HG03342 (cell line): Measurements from ENCODE around the gene FRRS1.
A peak's percentile ranks its signal among the peaks of the same experiment; 100 is the strongest.

Experiments used
- ATAC-seq: cut with Tn5 transposase; IDR thresholded peaks from one replicate; pipeline ENCODE4 v1.9.1; 2021; ENCODE audit warnings: mild to moderate bottlenecking, moderate library complexity; ENCODE audit not compliant: unreplicated experiment

FRRS1 gene

DNA sequence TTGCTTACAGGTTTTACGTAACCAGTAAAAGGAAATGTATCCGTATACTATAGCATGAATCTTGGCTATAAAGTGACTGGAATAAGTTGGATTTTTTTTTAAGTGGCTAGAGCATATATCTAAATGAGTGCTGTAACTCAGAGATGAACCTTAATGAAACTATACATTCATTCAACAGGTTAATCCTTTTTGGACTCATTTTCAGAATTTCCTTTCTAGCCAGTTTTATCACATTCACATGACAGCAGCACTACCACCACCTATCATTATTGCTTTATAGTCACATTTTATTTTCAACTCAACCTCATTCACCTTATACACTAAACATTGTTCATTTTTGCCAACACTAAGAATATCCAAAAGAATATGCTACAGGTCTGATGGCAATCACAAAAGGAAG, 30.6 kb downstream of the FRRS1 start:
- ATAC-seq, result no peak

DNA sequence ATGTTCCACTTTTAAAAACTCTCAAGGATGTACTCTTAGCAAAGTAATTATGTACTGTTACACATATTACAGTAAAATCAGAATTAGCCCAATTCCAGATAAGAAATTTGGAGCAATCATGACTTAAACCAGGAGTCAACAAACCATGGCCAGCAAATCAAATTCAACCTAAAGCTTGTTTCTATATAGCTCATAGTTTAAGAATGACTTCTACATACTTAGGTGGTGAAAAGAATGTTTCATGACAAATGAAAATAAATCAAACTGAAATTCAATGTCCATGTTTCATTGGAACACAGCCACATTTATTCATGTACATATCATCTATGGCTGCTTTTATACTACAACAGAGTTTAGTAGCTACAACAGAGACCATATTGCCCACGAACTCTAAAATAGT, 35.1 kb downstream of the FRRS1 start:
- ATAC-seq, result no peak

DNA sequence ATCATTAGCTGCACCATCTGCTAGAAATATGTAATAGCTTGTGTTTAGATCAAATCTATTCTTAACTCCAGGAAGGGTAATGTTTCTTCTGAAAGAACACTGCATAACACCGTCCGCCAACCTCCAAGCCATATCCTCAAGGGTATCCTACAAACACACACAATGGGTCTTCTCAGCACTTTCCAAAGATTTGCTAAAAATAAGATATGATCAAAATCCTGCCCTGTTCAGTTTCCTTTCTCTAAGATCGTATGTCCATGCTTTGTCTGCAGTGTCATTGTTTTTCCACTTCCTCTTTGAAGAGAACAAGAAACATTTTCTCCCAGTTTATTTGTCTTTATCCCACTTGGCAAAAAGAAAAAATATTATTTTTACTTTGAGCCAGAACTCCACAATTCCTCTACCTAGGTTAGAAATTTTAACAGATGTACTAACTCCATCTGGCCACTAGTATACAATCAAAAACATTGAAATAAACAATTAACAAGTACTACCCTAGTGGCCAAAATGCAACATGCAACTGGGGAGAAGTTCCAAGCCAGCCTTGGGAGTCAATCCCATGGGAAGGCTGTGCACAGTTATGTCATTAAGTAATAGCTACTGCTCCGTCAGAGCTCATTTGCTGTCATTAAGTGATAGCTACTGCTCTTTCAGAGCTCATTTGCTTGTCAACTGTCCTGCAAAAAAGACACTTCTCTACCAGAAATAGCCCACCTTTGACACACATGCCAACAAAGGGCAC, 37.8 kb downstream of the FRRS1 start:
- peak; percentile 83 for ATAC-seq

DNA sequence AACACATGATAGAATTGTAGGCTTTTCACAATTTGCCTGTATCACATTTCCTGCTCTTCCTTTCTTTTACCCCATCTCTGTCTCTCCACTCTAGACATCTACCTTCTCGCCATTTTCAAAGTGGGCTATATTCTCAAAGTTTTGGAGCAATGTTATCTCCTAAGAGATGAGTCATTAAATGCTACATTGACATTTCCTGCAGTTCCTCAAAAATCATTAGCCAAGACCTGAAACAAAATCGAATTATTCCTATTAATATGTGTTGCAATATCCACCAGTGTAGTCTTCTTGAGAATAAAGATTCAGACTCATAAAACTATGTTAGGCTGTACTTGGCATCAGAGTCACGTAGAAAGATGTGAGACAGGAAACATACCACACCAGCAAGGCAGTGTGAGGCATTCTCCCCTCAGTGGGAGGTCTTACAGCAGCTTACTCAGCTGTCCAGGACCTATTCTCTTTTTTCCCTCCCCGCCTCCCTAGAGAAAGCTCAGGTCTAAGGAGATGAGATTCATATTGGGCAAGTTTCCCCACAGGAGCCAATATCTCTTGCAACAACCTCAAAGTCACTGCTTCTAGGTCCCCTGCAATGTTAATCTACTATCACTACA, 38.8 kb downstream of the FRRS1 start:
- no peak for ATAC-seq

DNA sequence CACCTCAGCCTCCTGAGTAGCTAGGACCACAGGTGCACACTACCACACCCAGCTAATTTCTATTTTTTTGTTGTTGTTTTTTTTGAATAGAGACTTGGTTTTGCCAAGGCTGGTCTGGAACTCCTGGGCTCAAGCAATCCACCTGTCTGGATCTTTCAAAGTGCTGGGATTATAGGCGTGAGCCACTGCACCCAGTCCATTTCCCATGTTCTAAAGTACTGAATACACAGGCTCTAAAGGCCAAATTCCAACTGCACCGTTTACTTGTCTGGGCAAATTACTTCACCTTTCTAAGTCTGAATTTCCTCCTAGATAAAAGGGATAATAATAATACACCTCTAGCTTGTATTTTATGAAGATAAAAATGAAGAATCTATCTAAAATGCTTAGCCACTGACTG, 39.6 kb downstream of the FRRS1 start:
- no peak for ATAC-seq

DNA sequence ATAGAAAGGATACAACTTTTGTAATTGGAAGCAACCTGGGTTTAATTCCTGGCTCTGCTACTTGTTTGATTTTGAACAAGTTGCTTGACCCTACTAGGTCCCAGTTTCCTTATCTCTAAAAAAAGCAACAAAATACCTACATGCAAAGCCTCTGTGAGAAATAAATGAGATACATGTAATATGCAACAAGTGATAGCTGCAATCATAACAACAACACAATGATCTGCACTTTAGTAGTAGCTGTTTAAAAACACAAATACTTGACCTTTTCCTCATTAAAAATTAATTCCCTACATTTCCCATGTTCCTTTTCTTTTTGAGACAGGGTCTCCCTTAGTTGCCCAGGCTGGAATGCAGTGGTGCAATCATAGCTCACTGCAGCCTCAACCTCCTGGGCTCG, 40.0 kb downstream of the FRRS1 start:
- ATAC-seq, result no peak

DNA sequence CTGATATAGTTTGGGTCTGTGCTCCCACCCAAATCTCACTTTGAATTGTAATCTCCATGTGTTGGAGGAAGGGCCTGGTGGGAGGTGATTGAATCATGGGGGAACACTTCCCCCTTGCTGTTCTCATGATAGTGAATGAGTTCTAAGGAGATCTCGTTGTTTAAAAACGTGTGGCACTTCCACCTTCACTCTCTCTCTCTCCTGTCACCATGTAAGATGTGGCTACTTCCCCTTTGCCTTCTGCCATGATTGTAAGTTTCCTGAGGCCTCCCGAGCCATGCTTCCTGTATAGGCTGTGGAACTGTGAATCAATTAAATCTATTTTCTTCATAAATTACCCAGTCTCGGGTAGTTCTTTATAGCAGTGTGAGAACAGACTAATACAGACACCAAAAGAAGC, 40.4 kb downstream of the FRRS1 start:
- ATAC-seq, result no peak

DNA sequence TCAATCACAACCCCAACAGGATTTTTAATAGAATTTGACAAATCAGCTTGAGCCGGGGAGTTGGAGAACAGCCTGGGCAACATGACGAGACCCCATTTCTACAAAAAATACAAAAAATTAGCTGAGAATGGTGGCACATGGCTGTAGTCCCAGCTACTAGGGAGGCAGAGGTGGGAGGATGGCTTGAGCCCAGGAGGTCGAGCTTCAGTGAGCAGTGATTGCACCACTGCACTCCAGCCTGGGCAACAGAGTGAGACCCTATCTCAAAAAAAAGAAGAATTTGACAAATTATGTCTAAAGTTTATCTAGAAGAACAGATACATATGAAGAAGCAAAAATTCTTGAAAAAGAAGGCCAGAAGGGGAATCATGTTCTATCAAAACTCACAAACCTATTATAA, 43.2 kb downstream of the FRRS1 start:
- no peak for ATAC-seq

DNA sequence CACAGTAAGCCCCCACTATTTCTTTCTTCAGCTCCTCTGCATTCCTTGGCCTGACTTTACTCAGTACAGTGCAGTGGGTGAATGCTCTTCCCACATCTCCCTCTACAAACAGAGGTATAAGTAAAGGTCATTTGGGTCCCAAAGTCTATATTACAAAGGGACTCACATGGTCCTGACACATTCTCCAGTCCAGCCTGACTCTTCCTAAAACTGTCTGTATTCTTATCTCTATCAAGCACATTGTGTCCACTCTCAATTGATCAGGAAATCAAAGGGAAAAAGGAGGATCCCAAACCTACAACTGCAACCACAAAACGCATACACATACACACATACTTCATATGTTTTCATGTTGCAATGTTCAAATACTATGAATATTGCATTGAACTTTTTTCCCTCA, 49.4 kb downstream of the FRRS1 start:
- no peak for ATAC-seq

DNA sequence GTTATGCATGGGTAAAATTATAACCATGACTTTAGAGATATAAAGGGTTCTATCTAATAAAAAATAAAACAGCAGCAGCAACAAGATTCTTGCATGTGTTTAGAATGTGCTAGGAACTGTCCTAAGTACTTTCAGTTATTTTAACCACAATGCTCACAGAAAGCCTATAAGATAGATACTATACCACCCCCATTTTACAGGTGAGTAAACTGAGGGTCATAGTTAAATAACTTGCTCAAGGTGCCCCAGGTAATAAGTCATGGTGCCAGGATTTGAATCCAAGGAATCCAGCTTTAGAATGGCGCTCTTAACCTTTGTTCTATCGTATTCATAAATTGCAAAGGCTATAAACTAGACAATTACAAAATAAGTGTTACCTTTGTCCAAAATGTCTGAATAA, 53.4 kb downstream of the FRRS1 start:
- ATAC-seq, result no peak

DNA sequence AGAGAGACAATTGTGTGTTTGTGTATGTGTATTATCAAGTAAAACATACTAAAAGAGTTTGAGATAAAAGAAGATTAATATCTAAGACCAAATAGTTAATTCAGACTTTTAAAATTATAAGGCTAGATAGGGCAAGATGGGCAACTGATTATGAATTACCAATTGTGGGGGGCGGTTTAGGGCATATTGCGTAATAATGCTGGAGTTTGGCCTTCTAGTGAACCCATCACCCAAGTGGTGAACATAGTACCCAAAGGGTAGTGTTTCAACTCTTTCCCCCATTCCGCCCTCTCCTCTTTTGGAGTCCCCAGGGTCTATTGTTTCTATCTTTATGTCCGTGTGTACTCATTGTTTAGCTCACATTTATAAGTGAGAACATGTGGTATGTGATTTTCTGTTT, 55.4 kb downstream of the FRRS1 start:
- no peak for ATAC-seq

DNA sequence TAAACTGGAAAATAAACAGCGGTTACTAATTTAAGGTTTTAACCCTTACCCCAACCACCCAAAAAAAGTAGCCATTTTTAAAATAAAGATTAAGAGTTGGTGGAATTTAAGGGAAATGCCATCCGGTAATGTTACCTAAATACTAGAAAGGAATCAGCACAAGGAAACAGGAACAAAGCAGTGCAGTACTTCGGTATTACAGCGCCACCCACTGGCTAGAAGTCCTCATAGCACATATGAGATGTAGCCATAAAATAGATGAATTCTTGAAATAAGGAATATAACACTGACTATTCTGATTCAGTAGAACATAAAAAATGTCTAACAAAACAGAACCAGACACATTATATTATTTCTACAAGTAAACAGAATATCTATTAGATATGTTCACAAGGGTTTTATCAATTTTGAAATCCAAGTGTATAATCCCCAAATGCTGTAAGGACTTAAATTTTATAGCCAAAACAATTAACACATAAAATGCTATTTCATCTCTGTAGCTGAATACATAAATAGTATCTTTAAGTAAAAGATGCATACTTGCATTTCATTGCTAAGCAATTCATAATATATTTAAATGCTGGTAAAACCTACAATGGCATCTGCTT, 58.8 kb downstream of the FRRS1 start:
- peak; percentile 95 for ATAC-seq

DNA sequence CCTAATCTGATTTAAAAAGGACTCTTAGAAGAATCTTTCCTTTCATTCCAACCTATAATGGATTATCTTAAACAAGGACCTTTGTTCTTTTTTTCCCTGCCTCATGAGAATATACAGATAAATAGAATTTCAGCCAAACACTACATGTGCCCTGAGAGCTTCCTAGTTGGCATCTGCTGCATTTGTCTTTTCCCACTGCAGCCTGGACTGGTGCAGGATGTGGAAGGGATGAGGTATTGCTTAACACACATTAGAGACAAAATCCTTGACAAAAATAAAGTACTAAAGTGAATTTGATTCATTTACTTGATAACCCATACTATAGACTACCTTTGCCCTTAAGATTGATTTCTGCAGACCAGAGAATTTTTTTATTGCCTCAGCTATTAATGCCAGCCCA, 61.0 kb downstream of the FRRS1 start:
- ATAC-seq, result no peak

DNA sequence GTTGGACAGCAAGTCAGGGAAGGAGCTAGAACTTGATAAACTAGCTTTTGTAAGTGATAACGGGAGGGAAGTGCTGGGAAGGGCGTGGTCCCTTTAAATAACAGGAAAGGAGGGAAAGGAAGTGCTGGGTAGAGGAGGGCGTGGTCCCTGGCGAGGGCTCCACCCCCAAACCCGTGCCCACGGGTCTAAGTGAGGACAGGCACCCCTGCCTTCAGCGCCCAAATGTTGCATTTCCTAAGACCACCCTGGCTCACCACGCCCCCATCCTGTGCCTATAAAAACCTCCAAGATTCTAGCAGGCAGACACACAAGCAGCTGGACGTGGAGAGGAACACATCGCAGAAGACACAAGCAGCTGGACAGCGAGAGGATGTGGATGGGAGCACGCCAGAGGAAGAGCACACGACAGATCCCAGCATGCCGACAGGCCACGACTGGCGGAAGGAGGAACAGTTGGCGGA, 62.0 kb downstream of the FRRS1 start:
- no peak for ATAC-seq

DNA sequence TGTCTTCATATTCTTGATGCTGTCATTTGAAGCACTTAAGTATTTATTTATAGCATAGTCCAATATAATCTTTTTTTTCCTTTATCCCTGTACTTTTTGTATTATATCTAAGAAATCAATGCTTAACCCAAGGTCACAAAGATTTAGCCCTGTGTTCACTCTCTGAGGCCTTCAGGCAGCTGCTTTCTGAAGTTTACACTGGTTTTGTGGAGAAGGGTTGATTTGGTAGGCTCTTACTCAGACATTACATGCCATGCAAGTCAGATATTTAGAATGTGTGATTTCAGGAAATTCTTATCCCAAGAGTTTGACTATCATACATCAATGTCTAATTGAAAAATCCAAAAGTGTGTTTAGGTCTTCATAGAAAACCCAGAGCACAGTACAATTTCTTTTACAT, 64.2 kb downstream of the FRRS1 start:
- ATAC-seq, result no peak

DNA sequence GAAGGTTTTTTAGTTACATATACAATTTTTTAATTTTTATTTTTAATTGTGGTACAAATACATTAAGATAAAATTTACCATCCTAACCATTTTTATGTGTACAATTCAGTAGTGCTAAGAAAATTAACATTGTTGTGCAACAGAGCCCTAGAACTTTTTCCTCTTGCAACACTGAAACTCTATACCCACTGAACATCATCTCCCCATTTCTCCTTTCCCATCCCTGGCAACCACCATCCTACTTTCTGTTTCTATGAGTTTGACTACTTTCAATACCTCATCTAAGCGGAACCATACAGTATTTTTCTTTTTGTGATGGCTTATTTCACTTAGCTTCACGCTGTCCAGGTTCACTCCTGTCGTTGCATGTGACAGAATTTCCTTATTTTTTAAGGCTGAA, 66.4 kb downstream of the FRRS1 start:
- ATAC-seq, result no peak

DNA sequence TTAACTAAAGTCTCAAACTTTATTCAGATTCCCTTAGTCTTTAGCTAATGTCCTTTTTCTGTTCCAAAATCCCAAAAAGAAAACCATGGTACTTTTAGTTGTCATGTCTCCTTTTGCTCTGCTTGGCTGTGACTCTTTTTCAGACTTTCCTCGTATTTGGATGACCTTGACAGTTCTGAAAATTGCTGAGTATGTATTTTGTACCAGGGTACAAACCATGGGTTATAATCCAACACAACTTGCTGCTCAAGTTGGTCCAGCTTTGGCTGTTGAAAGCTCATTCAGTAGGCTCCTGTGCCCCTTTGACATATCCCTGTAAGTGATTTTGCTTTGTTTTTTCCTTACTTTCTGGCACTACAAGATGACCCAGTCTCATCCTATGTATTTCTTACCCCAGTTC, 68.9 kb downstream of the FRRS1 start:
- ATAC-seq, result no peak

DNA sequence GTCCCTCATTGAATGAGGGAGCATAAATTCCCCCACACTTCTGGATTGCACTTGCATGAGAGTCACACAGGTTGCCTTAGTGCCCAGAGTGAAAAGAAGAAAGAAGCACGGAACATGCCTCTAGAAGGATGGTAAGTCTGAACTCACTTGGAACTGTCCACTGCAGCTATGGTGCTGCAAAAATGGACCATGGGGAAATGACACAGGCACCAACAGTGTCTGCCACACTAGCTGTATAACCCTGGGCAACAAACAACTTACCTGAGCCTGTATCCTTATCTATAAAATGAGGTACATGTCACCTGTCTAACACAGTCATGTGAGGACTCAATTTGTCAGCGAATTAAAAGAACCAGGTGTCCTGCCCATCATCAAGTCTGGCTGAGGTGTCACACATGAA, 69.8 kb downstream of the FRRS1 start:
- no peak for ATAC-seq

DNA sequence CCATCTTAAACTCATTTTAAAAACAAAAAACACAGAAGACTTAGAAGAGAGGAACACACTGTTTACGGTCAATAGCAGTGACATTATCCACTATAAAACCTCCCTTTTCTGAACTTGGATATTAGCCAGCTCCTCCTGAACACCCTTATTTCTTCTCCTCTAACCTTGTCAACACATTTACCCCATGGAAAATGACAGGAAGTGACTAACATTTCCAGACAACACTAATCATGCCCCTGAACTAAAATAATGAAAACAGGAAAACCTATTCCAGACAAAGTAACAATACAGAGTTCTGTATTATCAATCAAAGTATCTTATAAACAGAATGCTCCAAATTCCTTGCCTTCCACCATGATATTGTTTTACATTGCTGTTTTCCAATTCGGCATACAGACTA, 75.3 kb downstream of the FRRS1 start:
- ATAC-seq, result no peak

DNA sequence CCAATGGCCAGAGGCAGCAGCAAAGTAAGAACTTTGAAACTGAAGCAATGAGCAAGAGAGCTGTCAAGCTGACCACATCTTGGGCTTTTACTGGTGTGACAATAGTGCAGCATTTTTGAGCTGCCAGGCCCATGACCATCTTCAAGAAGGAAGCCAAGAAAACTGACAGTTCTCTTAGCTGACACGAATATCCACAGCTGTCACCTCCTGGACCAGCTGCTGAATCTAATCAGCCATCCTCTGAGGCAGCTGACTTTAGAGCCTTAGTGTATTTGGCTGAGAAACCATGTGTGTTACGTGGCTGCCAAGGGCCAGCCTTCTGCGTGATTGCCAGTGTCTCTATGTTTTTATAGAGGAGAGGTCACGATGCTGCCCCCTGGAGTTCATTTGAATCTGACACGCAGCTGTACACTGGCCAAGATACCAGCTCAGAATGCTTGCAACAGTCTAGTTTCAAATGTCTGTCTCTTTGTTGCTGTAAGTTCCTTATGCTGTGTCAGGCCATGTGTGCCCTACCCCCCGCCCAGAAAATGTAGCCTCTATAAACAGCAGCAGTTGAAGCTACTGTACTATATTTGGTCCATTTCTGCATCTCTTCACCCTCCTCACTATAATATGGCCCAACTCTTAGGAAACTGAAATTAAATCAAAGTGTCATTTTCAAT, 80.8 kb downstream of the FRRS1 start:
- peak; percentile 88 for ATAC-seq

DNA sequence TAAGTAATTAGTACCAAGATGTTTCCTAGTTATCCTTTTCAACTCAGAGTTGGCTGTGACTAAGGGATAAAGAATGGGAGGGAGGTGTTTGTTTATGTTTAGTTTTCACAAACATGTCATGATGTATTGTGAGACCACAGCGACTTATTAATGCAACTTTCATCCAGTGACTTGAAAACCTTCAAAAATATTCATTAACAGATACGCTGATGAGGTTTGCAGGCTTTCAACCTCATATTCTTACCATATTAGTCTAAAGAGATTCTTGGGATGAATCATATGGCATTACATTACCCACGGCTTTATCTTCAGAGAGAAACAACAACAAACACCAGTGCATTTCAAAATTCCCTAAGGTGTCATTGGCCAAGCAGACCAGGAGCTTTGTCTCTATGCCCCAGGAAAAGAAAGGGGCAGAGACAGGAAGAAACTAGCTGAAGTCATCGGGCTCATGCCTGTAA, 84.1 kb downstream of the FRRS1 start:
- no peak for ATAC-seq

DNA sequence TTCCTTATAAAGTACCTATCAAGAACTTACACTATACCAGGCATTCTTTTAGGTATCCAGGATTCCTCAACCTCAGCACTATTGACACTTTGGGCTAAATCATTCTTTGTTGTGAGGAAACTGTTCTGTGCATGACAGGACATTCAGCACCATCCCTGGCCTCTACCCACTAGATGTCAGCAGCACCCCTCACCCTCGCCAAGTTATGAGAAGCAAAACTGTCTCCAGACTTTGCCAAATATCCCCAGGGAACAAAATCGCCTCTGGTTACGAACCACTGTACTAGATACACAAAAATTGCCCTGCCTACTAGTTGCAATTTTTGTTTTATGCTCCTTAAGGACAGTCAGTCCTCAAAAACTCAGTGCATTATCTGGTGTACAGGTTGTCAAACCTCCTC, 84.9 kb downstream of the FRRS1 start:
- no peak for ATAC-seq
